Embryonic facial prominence (tissue), 1 donor: ENCODE measurements around the gene GIGYF2.

Experiments used
- DNase-seq: peaks from one replicate; pipeline ENCODE4 v3.0.0-alpha.2; 2016; ENCODE audit errors: extremely low spot score

GIGYF2 gene

DNA sequence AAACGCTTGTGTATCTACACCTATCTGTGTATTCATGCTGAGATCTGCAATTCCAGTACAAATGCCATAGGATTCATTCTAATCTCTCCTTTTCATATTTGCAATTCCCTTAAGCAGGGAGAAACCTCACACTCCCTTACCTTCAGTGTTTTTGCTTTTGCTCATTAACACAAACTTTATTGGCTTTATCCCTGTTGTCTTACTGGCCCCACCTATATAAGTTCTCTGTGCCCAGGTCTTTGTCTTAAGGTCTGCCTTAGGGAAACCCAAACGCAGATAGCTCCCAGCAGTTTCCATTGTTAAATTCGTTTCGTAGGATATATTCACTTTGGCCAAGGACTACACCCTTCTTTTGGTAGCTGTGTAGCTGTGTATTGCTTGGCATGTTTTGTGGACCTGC is 169.0 kb downstream of the GIGYF2 start:
- no peak for DNase-seq

DNA sequence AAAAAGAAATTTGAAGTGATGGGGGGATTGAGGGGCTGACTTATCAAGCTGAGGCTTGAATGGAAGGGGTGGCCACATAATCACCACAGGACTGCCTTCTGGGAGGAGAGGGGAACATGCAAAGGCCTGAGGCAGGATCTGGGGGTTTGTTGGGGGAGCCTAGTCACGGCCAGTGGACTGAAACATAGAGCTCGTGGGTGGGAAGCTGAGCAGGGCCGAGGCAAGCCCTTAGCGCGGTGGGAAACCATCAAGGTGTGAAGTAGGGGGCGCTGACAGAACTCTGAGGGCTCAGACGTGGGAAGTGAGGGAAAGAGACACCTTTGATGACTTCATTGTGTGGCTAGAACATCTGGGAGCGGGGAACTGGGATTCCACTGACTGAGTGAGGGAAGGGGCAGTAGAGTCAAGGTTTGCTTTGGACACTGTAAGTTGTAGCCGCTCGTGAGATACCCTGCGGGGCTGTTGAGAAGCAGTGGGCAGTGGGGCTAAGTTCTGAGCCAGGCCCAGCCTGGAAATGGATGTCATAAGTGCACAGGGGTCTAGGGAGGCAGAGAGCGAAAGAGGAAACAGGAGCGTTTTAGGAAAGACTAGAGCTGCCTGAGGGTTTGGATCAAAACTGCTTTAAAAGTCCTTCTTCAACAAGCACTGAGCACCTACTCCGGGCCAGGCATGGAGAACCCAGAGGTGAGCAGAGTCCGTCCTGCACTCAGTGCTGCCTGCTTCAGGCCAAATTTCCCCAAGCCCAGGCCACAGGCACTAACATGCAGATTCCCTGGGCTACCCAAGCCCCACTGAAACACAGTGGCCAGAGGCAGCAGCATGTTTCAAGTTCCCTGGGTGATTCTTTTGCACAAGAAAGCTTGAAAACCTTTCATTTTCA is 172.2 kb downstream of the GIGYF2 start:
- DNase-seq = no peak

DNA sequence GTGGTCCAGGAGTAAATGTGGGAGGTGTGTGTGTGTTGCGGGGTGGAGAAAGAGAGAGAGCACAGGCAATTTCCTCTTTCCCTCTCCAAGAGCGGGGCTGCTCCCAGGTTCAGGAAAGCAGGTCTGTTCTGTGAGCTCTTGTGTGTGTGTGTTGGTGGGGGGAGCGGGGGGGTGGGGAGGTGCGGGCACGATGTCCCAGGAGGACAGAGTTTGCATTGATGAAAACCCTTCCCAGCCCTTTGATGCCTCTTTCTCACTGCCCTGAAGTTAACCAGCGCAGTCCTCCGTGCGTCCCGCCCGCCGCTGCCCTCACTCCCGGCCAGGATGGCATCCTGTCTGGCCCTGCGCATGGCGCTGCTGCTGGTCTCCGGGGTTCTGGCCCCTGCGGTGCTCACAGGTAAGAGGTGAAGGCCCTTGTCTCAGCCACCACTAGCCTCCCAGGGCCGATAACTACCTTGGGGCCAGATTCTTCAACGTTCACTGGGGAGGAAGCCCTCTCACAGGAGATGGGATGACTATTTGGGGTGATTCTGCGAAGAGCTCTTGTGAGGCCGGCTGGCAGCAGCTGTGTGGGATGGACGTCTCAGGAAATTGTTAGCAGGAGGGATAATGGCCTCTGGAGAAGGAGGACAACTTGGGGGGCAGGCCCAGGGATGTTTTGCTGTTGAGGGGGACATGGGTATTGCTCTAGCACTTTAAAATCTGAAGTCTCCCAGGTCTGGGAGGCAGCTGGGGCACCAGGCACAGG is 173.1 kb downstream of the GIGYF2 start, which contains the start of gene SNORC:
Gene SNORC (plus strand): TSS at position 247 of the 748 bp plus-strand sequence. CDS start 78 bp downstream, at position 325.
- no peak for DNase-seq

DNA sequence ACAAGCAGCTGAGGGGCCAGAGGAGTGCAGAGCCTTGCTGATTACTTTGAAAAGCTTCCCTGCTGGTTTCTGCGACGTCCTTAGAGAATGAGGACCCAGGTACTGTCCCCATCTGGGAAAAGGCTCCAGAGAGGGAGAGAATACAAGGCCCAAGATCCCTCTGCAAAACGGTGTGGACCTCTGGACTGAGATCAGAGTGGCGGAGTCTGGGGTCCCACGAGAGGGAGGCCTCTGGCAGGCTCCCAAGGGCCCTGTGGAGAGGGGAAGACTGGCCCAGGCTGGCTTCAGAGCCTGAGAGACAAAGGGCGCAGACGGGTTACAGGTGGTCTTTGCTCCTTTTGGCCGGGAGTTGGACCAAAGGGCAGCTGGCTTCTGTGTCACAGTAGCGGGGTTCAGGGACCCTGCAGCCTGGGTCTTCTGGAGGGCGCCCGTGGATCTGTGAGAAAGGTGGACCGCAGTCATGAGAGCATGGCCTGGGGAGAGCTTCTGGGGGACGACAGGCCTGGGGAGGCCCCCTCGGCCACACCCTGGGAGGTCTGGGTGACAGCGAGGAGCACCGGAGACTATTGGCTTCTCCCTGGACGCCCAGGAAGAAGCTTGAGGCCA is 173.7 kb downstream of the GIGYF2 start:
- DNase-seq = no peak

DNA sequence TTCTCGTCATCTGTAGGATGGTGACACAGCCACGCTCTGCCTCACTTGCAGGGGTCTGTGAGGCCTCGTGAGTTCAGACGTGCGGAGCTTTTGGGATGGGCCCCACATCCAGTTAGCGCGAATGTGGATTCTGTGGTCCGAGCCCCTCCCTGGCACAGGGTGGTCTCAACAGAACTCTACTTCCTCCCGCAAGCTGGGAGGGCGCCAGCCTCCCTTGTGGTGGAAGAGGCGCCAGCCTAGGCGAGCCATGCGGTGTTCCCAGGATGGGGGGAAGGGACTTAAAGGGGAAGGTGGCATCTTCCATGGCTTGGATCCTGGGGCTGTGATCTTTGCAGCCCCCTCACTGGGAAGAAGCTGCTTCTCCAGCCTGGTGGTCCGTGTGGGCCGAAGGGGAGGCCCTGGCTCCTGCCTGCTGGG is 174.3 kb downstream of the GIGYF2 start:
- no peak for DNase-seq

DNA sequence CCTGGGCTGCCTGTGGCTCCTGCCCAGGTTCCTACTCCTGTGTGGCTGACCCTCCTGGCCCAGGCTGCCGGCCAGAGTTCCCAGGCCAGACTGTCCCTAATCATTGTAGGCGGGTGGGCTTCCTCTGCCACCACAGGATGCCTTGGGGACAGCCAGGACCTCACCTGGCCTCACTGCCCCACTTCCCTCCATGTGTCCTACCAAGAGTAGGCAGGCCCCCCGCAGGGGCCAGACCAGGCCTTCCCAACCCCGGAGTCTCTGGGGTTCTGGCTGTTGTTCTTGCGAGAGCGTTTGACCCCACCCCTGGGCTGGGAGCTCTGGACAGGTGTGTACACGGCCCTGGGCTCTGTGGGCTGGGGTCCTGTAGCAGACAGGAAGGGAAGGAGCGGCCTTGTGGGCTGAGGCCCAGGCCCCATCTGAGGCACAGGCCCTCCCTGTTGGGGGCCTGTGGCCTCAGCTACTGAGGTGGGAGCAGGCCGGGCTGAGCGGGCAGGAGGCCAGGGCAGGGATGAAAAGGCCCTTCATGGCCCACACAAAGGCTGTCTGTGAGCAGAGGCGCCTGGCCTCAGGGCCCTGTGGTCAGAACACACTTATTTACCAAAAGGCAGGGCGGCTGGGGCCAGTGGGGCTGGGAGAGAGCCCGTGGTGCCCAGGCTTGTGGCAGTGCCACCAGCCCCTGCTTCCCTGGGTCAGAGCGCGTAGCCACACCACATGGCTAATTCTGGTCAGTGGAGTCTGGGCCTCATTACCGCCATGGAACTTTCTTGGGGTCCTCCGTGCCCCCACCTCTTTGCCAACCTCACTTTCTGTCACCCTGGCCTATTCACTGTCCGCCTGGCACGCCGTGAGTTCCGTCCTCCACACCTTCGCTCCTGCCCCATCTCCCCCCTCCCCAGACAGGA is 175.0 kb downstream of the GIGYF2 start:
- DNase-seq = no peak

DNA sequence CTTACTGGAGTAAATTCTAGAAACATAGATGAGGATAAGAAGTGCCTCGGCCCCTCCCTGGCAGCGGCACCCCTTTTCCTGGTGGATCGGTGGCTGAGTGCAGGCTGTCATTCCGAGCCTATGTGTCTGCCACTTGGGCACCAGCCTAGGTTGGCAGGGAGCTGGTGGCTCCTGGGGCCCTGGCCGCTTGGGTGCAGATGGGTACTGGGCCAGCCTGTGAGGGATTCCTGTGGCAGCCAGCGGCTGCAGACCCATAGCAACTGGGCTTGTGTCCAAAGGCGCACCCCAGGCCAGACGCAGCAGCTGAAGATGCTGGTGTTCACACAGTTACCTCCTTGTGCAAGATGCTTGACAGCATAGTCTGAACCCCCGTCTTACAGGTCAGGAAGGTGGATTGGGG is 175.7 kb downstream of the GIGYF2 start:
- DNase-seq = no peak

DNA sequence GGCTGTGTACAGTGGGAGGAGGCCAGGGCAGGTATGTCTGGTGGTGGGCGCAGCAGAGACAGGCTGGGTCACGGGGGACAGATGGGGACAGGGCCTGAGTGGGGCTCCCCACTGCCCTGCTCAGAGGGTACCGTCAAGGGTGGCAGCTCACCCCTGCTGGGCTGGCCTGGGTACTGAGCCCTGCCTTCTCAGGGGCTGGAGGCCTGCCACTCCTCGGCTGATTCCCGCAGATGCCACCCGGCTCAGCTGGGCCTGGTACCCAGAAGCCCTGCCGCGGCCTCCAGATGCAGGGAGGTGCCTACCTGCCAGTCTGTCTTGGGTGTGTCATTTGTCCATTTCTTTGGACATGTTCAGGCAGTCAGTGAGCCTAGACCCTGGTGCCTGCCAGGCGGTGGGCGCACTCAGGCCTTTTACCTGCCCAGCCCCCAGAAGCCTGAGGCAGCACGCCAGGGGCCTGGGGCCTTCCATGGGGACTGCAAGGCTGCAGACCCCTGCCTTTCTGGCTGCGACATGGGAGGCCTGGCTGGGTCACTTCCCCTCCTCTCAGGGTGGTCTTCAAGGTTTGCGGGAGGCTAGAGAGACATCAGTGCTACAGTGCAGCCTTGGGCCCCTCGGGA is 176.3 kb downstream of the GIGYF2 start:
- no peak for DNase-seq

DNA sequence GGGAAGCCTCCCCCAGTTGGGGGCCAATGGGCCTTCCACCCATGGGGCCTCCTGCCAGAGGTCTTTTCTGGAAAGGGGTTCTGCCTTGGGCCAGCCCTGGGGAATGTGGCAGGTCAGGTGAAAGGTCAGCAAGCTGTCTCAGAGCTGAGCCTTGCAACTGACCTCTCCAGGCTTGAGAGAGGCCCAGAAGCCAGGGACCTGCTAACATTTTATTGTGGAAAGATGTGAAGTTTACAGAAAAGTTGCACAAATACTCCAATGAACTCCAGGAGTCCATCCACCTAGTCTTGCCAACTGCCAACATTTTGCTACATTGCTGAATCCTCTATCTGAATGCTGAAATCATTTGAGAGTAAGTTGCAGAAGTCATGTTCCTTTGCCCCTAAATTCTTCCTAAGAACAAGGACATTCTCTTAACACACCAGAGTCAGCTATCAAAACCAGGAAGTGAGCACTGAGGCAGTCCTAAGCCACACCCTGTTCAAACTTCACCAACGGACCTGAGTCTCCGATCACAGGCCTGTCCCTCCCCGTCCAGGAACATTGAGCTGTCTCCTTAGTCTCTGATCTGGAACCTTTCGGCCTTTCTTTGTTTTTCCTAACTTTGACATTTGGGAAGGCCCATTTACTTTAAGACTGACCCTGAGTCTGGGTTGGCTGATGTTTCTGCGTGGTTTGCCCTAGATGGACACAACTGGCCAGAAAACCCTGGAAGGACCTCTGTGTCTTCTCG is 176.9 kb downstream of the GIGYF2 start:
- DNase-seq = no peak

DNA sequence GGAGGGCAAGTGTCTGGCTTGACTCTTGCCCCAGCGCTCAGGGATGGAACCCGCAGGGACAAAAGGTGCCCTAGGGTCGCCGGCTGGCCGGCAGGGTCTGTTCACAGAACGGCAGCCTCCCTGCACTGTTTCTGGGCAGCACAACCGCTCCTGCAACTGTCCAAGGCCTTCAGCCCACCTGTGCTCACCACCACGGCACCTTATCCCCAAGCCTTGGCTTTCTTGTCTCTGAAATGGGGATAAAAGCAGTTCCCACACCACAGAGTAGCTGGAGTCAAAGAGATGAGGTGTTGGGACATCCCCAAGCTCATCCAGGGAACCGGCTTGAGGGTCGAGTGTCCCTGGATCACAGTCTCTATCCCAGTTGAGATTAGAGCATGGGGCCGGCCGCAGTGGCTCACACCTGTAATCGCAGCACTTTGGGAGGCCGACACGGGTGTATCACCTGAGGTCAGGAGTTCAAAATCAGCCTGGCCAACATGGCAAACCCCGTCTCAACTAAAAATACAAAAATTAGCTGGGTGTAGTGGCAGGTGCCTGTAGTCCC is 177.6 kb downstream of the GIGYF2 start:
- DNase-seq = no peak

DNA sequence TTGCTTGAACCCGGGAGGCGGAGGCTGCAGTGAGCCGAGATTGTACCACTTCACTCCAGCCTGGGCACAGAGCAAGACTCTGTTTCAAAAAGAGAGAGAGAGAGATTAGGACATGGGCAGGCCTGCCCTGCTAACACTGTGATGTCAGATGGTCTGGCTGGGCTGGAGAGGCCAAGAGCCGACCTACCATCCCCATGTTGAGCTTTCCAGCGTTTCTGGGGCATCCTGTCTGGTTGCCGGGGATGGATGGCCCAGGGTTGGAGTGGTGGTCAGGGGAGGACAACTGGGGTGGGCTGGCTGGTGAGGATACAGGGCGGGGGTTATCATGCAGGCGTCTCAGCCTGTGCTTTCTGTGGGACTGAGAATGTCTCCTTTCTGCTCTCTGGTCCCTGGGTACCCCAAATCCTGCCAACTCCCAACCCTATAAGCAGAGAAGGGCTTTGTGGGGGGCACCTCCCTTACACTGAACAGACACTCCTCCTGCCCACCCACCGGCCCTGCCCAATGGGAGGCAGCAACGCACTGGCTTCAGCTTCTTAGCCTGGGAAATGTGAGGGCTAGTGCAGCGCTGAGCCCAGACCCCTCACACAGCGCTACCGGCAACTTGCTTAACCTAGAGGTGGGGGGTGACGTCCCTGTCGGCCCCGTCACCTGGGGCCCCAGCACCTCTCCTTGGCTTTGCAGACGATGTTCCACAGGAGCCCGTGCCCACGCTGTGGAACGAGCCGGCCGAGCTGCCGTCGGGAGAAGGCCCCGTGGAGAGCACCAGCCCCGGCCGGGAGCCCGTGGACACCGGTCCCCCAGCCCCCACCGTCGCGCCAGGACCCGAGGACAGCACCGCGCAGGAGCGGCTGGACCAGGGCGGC is 178.4 kb downstream of the GIGYF2 start:
- DNase-seq = no peak

DNA sequence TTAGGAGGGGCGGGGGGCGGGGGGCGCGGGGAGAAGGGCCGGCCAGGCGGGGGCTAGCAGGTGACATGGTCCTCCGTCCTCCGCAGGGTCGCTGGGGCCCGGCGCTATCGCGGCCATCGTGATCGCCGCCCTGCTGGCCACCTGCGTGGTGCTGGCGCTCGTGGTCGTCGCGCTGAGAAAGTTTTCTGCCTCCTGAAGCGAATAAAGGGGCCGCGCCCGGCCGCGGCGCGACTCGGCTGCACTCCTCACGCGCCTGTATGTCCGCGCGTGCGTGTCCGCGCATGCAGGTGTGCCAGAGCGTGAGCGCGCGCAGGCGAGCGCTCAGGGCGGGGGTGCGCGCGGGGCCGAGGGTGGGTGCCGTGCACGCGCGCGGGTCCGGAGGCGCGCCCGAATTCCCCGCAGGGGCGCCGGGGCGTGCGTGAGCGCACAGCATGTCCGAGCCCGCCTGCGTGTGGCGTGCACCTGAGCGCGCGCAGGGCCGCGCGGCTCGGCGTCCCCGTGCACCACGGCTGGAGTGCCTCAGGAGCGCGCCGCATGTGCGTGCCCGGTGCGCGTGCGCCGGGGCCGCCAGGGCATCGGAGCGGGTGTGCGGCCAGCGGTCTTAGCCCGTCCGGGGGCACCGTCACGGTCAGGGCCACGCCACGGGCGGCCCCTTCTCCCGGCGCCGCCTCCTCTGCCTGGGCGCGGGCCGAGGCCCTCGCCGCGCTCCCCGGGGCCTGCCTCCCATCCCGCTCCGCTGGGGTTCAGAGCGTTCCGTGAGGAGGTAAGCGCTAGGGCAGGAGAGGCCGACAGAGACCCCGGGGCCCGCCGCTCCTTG is 179.2 kb downstream of the GIGYF2 start:
- no peak for DNase-seq

DNA sequence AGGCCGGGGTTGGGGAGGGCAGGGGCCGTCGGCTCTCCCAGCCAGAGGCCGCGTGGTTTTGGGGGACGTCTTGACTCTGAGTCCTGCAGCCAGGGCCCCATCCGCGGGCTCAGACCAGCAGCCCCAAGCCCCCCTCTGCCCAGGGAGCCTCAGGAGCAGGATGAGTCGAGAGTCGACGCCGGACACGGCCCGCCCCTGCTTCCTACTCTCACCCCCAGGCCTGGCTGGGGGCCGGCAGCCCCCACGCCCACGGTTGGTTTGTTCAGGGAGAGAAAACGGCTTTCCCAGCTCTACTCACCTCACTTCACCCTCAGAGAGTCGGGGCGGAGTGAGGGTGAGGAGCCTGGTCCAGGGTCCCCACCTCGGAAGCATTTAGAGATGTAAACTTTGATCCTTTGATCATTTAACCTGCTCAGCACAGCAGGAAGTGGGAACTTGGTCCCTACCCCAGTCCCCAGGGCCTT is 179.9 kb downstream of the GIGYF2 start:
- DNase-seq = no peak

DNA sequence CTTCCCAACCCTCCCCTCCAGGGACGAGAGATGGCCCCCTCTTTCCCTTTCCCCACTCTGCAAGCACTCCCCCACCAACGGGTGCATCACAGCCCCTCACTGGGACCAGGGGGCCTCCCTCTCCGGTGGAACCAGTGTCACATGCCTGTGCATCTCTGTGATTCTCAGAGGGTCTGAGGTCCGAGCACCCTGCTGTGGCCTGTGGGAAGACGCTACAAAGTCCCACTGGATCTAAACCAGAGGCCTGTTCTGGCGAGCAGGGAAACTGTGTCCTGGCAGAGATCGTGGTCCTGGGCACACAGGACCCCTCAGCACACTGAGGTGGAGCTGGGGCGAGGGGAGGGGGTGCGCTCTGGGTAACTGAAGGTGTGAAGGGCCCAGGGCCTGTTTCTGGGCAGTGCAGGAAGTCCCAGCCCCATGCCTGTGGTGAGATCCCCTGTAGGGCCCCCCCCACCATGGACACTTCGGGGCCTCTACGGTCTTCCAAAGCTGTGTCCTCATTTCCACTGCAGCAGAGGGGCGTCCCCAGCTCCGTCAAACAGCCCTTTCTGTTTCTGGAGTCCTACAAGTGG is 180.9 kb downstream of the GIGYF2 start:
- no peak for DNase-seq

DNA sequence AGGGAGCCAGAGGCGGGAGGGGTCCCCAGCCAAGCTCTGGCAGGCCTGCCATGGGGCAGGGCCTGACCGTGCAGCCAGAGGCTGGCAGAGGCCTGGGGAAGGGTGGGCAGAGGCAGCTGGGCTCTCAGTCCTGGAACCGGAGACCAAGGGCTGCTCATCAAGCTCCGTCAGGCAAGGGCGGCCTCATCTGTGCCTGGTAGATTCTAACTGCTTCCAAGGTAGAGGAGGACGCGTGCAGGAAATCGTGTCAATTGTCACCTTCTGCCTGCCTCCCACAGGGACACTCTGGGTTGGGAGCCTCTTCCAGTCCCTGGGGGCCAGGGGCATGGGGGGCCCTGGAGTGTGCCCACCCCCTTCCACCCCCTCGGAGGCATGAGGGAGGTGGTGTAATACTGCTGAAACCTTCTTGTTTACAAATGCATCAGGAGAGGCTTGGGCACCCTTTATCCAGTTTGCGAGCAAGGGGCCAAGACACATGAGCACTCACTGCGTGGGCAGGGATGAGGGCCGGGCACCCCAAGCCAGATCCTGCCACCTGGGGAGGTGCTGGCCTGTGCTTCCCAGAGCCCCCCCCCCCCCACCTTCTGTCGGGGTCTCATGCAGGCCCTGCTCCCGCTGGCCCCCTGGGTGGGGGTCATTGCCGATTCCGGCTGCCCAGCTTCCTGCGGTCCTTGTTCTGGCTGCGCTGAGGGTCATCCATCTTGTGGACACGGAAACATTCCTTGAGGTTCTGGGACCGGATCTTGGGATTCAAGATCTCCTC is 181.9 kb downstream of the GIGYF2 start:
- DNase-seq = no peak

DNA sequence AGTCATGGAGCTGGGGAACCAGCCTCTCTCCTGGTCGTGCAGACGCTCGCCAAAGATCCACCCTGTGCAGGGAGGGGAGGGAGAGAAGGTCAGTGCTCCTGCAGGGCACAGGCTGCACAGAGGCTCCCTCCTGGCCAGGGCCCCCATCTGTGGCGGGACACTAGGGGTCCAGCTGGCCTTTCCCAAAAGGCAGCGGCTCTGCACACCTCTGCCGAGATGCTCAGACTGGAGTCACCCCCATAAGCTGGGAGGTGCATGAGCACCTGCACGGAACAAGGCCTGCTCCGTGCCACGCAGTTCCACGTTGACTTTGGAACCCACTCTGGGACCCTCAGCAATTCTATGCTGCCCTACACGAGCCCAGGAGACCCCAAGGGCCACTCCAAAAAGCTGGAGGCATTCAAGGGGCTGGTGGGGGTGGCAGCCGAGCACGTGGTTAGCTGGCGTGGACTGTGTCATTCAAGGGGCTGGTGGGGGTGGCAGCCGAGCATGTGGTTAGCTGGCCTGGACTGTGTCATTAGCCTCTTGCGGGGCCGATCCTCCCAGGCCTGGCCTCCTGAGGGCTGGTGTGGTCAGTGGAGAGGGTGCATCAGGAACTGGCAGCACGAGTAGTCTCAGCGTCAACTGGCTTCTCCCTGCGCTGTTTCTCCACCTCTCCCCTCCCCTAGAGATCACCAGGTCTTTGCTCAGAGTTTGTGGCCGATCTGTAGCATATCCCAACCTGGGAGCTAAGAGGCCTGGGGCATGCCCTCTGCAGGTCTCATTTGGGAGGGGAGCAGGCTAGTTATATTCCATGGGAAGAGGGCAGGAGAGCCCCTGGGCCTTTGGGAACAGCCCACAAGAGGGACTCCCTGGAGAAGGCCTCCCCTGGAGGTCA is 182.7 kb downstream of the GIGYF2 start:
- no peak for DNase-seq
